Mesendoderm (in vitro differentiated cells): ENCODE measurements around the gene MRPL20.

Experiments used
- DNase-seq: peaks from one replicate; pipeline ENCODE4 v3.0.0; 2013
- H2AK5ac ChIP-seq: 2 replicates; pipeline ENCODE4 v1.6.1; 2013; ENCODE audit warnings: low read length, inconsistent platforms
- H2BK120ac ChIP-seq: 2 replicates; pipeline ENCODE4 v1.6.1; 2013; ENCODE audit warnings: low read depth, mild to moderate bottlenecking, low read length, moderate library complexity, mixed read lengths
- H2BK15ac ChIP-seq: replicated peaks from 2 replicates; pipeline ENCODE4 v1.6.1; 2013; ENCODE audit warnings: low read depth, mild to moderate bottlenecking, moderate library complexity
- H2BK5ac ChIP-seq: 2 replicates; pipeline ENCODE4 v1.6.1; 2013; ENCODE audit warnings: low read length, inconsistent platforms
- H3K18ac ChIP-seq: 2 replicates; pipeline ENCODE4 v1.6.1; 2013; ENCODE audit warnings: mild to moderate bottlenecking, low read length, mixed read lengths
- H3K23ac ChIP-seq: one replicate; pipeline ENCODE4 v1.6.1; 2013; ENCODE audit warnings: low read length
- H3K27ac ChIP-seq: 2 replicates; pipeline ENCODE4 v1.5.1; 2013; ENCODE audit warnings: low read depth, mild to moderate bottlenecking, inconsistent platforms, low read length, moderate library complexity
- H3K27me3 ChIP-seq: 2 replicates; pipeline ENCODE4 v1.6.1; 2013; ENCODE audit warnings: low read length, control low read depth, mild to moderate bottlenecking, inconsistent platforms; ENCODE audit not compliant: insufficient read depth, poor library complexity
- H3K36me3 ChIP-seq: 2 replicates; pipeline ENCODE4 v1.6.1; 2013; ENCODE audit warnings: low read length, inconsistent platforms; ENCODE audit not compliant: control insufficient read depth, insufficient read depth
- H3K4ac ChIP-seq: one replicate; pipeline ENCODE4 v1.6.1; 2013; ENCODE audit warnings: low read depth, mild to moderate bottlenecking, low read length, moderate library complexity
- H3K4me1 ChIP-seq: 2 replicates; pipeline ENCODE4 v1.6.1; 2013; ENCODE audit warnings: low read depth, low read length, inconsistent platforms; ENCODE audit not compliant: control insufficient read depth
- H3K4me2 ChIP-seq: 2 replicates; pipeline ENCODE4 v1.6.1; 2013; ENCODE audit warnings: low read length
- H3K4me3 ChIP-seq: 2 replicates; pipeline ENCODE4 v1.5.1; 2013; ENCODE audit warnings: mild to moderate bottlenecking, low read length
- H3K56ac ChIP-seq: one replicate; pipeline ENCODE4 v1.6.1; 2013; ENCODE audit warnings: low read length
- H3K79me1 ChIP-seq: 2 replicates; pipeline ENCODE4 v1.6.1; 2013; ENCODE audit warnings: low read length, inconsistent platforms
- H3K79me2 ChIP-seq: 2 replicates; pipeline ENCODE4 v1.6.1; 2013; ENCODE audit warnings: mild to moderate bottlenecking, low read length; ENCODE audit not compliant: control insufficient read depth, insufficient read depth
- H3K9ac ChIP-seq: 2 replicates; pipeline ENCODE4 v1.6.1; 2013; ENCODE audit warnings: low read length, inconsistent platforms
- H4K5ac ChIP-seq: one replicate; pipeline ENCODE4 v1.6.1; 2013; ENCODE audit warnings: low read length
- H4K8ac ChIP-seq: one replicate; pipeline ENCODE4 v1.6.1; 2013; ENCODE audit warnings: low read depth, mild to moderate bottlenecking, control low read depth, low read length, moderate library complexity
- WGBS: extraction: QIAGEN DNeasy Blood & Tissue Kit; methylation state at CpG from one replicate; pipeline ENCODE4 v1.1.7; 2013; ENCODE audit warnings: low lambda C conversion rate, missing lambda C conversion rate; ENCODE audit not compliant: insufficient coverage; ENCODE audit errors: extremely low coverage; 5-methylcytosine and 5-hydroxymethylcytosine counted together

MRPL20 gene

GRCh38 chr1:1401457-1402010 lies 5.6 kb downstream of the MRPL20 start:
- no peak for DNase-seq
- peaks cover 41% of the 10 kb centered on the region for H3K79me1 ChIP-seq
- WGBS, result no CpG with 5 or more reads among the region's 7 CpGs

DNA sequence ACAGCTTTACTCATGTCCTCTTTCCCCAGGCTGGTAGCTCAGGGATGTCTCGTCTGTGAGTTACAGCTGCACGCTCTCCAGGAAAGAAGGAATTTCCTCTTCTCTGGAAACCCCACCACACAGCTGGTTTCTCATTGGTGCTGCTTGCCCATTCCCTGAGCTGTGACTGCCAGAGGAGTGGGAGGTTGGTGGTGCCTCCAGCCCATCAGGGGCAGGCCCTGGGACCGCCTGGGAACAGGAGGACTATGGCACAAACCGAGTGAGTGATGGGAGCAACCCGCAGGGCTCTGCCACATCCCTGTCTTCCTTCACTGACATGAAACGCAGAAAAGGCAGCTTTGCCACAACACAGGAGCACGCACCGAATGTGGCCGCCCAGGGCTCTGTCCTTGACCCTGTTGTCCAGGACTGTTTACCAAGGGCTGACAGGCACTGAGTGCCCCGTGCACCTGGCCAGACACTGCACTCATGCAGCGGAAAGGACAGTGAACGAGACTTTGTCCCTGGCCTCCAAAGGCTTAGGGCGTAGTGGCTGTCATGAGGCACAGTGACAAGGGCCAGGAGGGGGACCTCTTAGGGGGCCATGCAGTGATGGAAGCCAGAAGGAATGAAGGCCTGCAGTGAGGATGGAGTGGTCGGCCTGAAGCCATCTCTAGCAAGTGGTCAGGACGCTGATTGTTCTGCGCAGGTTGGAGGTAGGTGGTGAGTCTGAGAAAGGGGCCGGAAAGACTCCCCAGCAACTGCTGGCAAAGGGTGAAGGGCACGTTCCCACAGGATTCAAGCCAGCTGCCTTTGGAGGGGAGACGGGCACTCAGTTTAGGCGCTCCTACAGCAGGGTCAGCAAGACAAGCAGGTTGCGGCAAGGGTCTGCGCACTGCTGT lies 6.3 kb downstream of the MRPL20 start:
- no CpG with 5 or more reads among the region's 22 CpGs for WGBS
- no peak for DNase-seq

More at GRCh38 chr1:1401457-1402010, 5.6 kb downstream of the MRPL20 start:
- Histone ChIP-seq H3K23ac (no peak overlapping the region), H2BK15ac (no peak overlapping the region), H2AK5ac (no peak overlapping the region), H3K56ac (no peak overlapping the region), H3K36me3 (peaks cover 20% of the 10 kb centered on the region), H2BK5ac (no peak overlapping the region), H3K27ac (no peak overlapping the region), H3K9ac (no peak overlapping the region), H3K27me3 (no peaks in the 10 kb centered on the region), H3K4me2 (no peak overlapping the region), H3K4me1 (no peaks in the 10 kb centered on the region), H3K4me3 (no peak overlapping the region), H4K5ac (no peak overlapping the region), H3K18ac (no peak overlapping the region), H3K4ac (no peak overlapping the region), H3K79me2 (peaks cover 49% of the 10 kb centered on the region), H4K8ac (no peak overlapping the region), H2BK120ac (no peak overlapping the region)

DNA sequence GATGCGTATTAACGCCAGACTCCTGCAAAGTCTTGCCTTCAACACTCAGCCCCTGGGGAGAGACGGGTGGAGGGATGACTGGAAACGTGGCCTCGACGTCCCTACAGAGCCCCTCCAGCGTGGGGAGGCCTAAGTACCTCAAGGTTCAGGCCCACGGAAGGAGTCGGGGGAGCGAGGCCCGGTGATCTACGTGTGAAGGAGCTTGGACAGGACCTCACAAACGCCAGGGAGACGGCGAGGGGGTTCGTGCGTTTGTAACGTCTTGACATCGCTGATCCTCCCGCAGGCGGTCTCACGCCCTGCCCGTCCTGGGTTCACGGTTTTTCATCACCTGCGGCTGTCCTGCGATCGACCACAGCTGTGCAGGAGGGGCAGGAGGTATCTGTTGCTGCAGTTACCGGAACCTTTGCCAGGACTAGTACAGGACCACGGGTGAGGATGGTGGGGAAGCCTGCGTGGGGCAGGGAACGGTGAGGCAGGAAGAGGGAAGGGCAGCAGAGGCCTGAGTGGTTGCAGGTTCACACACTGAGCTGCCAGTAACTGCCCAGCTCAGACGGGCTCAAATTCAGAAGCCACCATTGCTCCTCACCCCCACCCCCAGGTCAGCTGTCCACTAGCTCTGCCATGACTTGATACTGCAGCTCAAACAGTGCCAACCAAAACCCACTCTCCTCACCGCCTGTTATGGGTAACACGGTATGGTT lies 7.1 kb downstream of the MRPL20 start:
- Histone ChIP-seq H3K23ac (peak overlapping the region; percentile 100), H3K4me1 (no peaks in the 10 kb centered on the region), H3K56ac (peak overlapping the region; percentile 99), H3K9ac (peak overlapping the region; percentile 98), H3K27me3 (no peaks in the 10 kb centered on the region), H3K4me2 (peak overlapping the region; percentile 100), H4K8ac (no peak overlapping the region), H3K4ac (no peak overlapping the region), H3K79me1 (peaks cover 35% of the 10 kb centered on the region), H3K27ac (no peak overlapping the region), H3K4me3 (peak overlapping the region; percentile 100), H3K79me2 (peaks cover 38% of the 10 kb centered on the region), H3K18ac (peak overlapping the region; percentile 13), H4K5ac (no peak overlapping the region), H3K36me3 (peaks cover 24% of the 10 kb centered on the region), H2BK5ac (peak overlapping the region; percentile 39), H2AK5ac (peak overlapping the region; percentile 87), H2BK120ac (no peak overlapping the region), H2BK15ac (no peak overlapping the region)
- no peak for DNase-seq
- no CpG with 5 or more reads among the region's 34 CpGs for WGBS

More for the DNA sequence above, 6.3 kb downstream of the MRPL20 start:
- Histone ChIP-seq H3K79me2 (peaks cover 42% of the 10 kb centered on the region), H2BK120ac (no peak overlapping the region), H3K23ac (no peak overlapping the region), H2BK5ac (no peak overlapping the region), H4K8ac (no peak overlapping the region), H3K56ac (peak overlapping the region; percentile 99), H3K27me3 (no peaks in the 10 kb centered on the region), H4K5ac (no peak overlapping the region), H3K9ac (peak overlapping the region; percentile 98), H3K18ac (no peak overlapping the region), H3K4me2 (peak overlapping the region; percentile 100), H3K27ac (no peak overlapping the region), H2AK5ac (no peak overlapping the region), H3K36me3 (peaks cover 20% of the 10 kb centered on the region), H3K4ac (no peak overlapping the region), H3K4me3 (peak overlapping the region; percentile 100), H3K79me1 (peaks cover 36% of the 10 kb centered on the region), H2BK15ac (no peak overlapping the region), H3K4me1 (no peaks in the 10 kb centered on the region)

DNA sequence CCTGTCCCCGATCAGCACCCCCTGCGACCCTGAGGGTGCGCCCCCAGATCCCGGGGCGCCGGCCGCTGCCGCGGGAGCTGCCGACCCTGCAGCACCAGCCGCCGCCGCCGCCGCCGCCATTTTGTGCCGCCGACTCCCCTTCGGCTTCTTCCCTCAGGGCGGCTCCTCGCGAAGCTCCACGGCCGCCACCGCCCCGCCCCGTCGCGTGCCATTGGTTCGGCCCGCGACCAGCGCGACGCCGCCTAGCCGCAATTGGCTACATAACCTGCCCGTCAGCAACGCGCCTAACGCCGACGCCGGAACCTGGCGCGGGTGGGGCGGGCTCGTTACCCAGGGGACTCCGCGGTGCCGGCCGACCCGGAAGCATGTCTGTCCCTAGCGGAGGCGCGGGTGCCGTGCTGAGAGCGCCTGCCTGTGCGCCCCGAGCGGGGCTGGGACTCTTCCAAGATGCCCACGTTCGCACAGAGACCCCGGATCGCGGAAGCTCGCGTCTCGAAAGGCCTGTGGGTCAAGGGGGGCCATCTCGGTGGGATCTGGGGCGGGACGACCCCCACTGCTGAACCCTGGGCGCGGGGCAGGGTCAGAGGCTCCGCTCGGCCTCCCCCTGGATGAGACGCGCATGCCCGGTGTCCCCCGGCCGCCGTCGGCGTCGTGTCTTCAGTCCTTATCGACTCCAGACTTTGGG lies 7.8 kb downstream of the MRPL20 start, which contains the start of gene CCNL2:
TSS of gene CCNL2 (minus strand) at position 149 of the 685 bp plus-strand sequence. CDS start at position 120, 29 bp downstream.
- Histone ChIP-seq H2AK5ac (peak within 1 kb of the TSS; percentile 87), H4K5ac (no peak within 1 kb of the TSS), H2BK120ac (peak within 1 kb of the TSS; percentile 33), H3K4me2 (peak within 1 kb of the TSS; percentile 100), H3K4me3 (peak within 1 kb of the TSS; percentile 100), H2BK5ac (peak within 1 kb of the TSS; percentile 80), H3K4ac (peak within 1 kb of the TSS; percentile 98), H3K4me1 (no peaks in the 10 kb centered on the region), H3K27me3 (no peaks in the 10 kb centered on the region), H3K56ac (peak within 1 kb of the TSS; percentile 99), H3K18ac (peak within 1 kb of the TSS; percentile 63), H3K23ac (peak within 1 kb of the TSS; percentile 100), H3K79me2 (peaks cover 38% of the 10 kb centered on the region), H3K27ac (peak within 1 kb of the TSS; percentile 71), H2BK15ac (no peak within 1 kb of the TSS), H3K36me3 (peaks cover 22% of the 10 kb centered on the region), H4K8ac (no peak within 1 kb of the TSS), H3K79me1 (peaks cover 32% of the 10 kb centered on the region), H3K9ac (peak within 1 kb of the TSS; percentile 98)
- no CpG with 5 or more reads among the region's 86 CpGs for WGBS
- peak; percentile 99 for DNase-seq

GRCh38 chr1:1398677-1399186 lies 8.4 kb downstream of the MRPL20 start:
- Histone ChIP-seq H2BK5ac (peak overlapping the region; percentile 55), H4K5ac (no peak overlapping the region), H3K36me3 (peaks cover 23% of the 10 kb centered on the region), H3K9ac (peak overlapping the region; percentile 98), H2BK120ac (peak overlapping the region; percentile 33), H4K8ac (no peak overlapping the region), H3K27ac (peak overlapping the region; percentile 46), H3K4me2 (peak overlapping the region; percentile 91), H3K4me1 (no peaks in the 10 kb centered on the region), H3K4ac (peak overlapping the region; percentile 98), H3K27me3 (no peaks in the 10 kb centered on the region), H3K79me1 (peaks cover 33% of the 10 kb centered on the region), H3K4me3 (peak overlapping the region; percentile 98), H3K18ac (peak overlapping the region; percentile 63), H3K79me2 (peaks cover 38% of the 10 kb centered on the region), H2BK15ac (no peak overlapping the region), H2AK5ac (no peak overlapping the region), H3K56ac (peak overlapping the region; percentile 99), H3K23ac (peak overlapping the region; percentile 94)
- WGBS, result no CpG with 5 or more reads among the region's 54 CpGs
- no peak for DNase-seq
